Adrenal gland (tissue), 12 donors: ENCODE data around the gene RPL23. TPM values are rescaled to one million over a fixed set of nuclear protein-coding genes. Genes with fewer than 3 reads are reported as not detected.

Experiments used
- DNase-seq, 7 donors: peaks; one replicate each; pipeline ENCODE4 v3.0.0-alpha.2; 2019 to 2020
- H3K27ac ChIP-seq, 5 donors: fragments of 200-600 bp; sonication (generic) in 4 of 5; 1 replicate in 3 of 5; 2 replicates in 2 of 5; pipeline versions ENCODE4 v1.5.1 to v1.8.0; 2016 to 2020; ENCODE audit warnings: mild to moderate bottlenecking in 1 of 5
- H3K27me3 ChIP-seq: fragments of 200-600 bp; 2 replicates; pipeline ENCODE4 v1.8.0; 2021
- H3K36me3 ChIP-seq, 2 donors: fragments of 200-600 bp; replicated peaks in 1 of 2; 1 replicate in 1 of 2; 2 replicates in 1 of 2; pipeline versions ENCODE4 v1.5.1 to v1.8.0; 2018 to 2022
- H3K4me1 ChIP-seq, 2 donors: fragments of 200-600 bp; replicated peaks in 1 of 2; 1 replicate in 1 of 2; 2 replicates in 1 of 2; pipeline versions ENCODE4 v1.5.1 to v1.8.0; 2018 to 2021
- H3K4me3 ChIP-seq, 4 donors: fragments of 200-600 bp; sonication (generic) in 3 of 4; one replicate each; pipeline ENCODE4 v1.5.1; 2016 to 2018
- H3K9me3 ChIP-seq, 3 donors: fragments of 200-600 bp; sonication (generic) in 1 of 3; replicated peaks in 1 of 3; 1 replicate in 2 of 3; 2 replicates in 1 of 3; pipeline versions ENCODE4 v1.5.1 to v1.8.0; 2016 to 2021
- CTCF ChIP-seq, 6 experiments: fragments of 450-650 bp in 4 of 6; fragments of 200-600 bp in 2 of 6; sonication (generic) in 1 of 6; IDR thresholded peaks; 1 replicate in 5 of 6; 2 replicates in 1 of 6; pipeline versions ENCODE4 v1.5.1 to v1.8.0; 2016 to 2021; ENCODE audit warnings: antibody characterized with exemption in 6 of 6, mild to moderate bottlenecking in 2 of 6, moderate library complexity in 1 of 6
- POLR2A ChIP-seq, 2 donors: fragments of 450-650 bp; IDR thresholded peaks; one replicate each; pipeline ENCODE4 v1.6.1; 2017; ENCODE audit warnings: antibody characterized with exemption in 2 of 2, mild to moderate bottlenecking in 2 of 2, moderate library complexity in 1 of 2
- WGBS, 4 donors: extraction: QIAGEN DNeasy Blood & Tissue Kit in 2 of 4; methylation state at CpG; one replicate each; pipeline versions ENCODE4 v1.1.5 to v1.1.7; 2013 to 2017; 5-methylcytosine and 5-hydroxymethylcytosine counted together
- intact Hi-C, 2 donors: fragments of 100-400 bp; cut with DNase I; formaldehyde crosslinking; loops; one replicate each; pipeline versions ENCODE4 v1.14.1 to v1.15.0; 2022 to 2023
- polyA plus RNA-seq, 3 donors: library from polyadenylated mRNA; stranded (reverse); fragments of 200-250 nt in 2 of 3; fragments of 350-450 nt in 1 of 3; fragmentation: Illumina TruSeq in 1 of 3; extraction: RNeasy Lipid Tissue Mini Kit (QIAGEN cat#74804) in 1 of 3; gene quantifications; one replicate each; pipeline ENCODE4 v1.2.3, GENCODE V29; 2013 to 2014
- total RNA-seq, 9 donors: library from RNA; depleted of rRNA in 4 of 9; stranded (reverse); fragments of >200 nt in 4 of 9; fragments of 120-200 nt in 1 of 9; fragmentation: NEBNext Ultra II Directional in 1 of 9; extraction: Animal tissue kit (Norgen Biotek cat#: 25700) in 1 of 9; gene quantifications; one replicate each; pipeline versions ENCODE4 v1.1.0 to v1.2.4, GENCODE V29; 2013 to 2023
- donor health status: healthy with polysubstance abuse.
- donor health status: Bipolar disorder and iron deficiency.
- donor health status: DM: yes; HTN: yes; CAD: no.
- donor health status: DM: no; HTN: no; CAD: no.
- donor health status: DM: no; HTN: no; CAD: no.
- donor health status: DM: yes; HTN: yes; CAD: no.

RPL23 gene
- total and polyA plus RNA-seq, 12 donors, result 927 to 3,246 (median 1,454) TPM

GRCh38 chr17:38870259-38871165, 17.0 kb upstream of the RPL23 start:
- Histone ChIP-seq H3K27ac (peak overlapping the region; percentile 71 to 95 (median 89)), H3K4me1 (peaks cover 47 to 56% of the 10 kb centered on the region in 2 donors), H3K4me3 (peak overlapping the region; percentile 71 to 98 (median 92)), H3K27me3 (no peaks in the 10 kb centered on the region), H3K36me3 (no peaks in the 10 kb centered on the region), H3K9me3 (no peaks in the 10 kb centered on the region)
- WGBS, 4 donors, result 0 to 1% (median 0%) methylated on average over 20 to 50 of the region's 56 CpGs
- peak; percentile 66 to 79 (median 71) for DNase-seq
- TF ChIP-seq CTCF (IDR thresholded peaks at IDR 0.05) (no peak), POLR2A (IDR thresholded peaks at IDR 0.05) (no peak)
- intact Hi-C loops, result loop anchor here in 1 of 2 donors (10.0 kb wide), 1 partner anchor 284 kb away; the partner anchor contains the start of gene PLXDC1

- peak; percentile 95 to 97 for TF ChIP-seq POLR2A (IDR thresholded peaks at IDR 0.05)
- no peak for TF ChIP-seq CTCF (IDR thresholded peaks at IDR 0.05)
- intact Hi-C loops, result loop anchor here in 1 of 2 donors (10.0 kb wide), 1 partner anchor 285 kb away; the partner anchor contains the start of gene PLXDC1
Observed at GRCh38 chr17:38869526-38870258, 16.2 kb upstream of the RPL23 start, which contains the start of gene LASP1. Gene LASP1 (plus strand): TSS chr17:38870058. CDS start chr17:38870190, 132 bp downstream.

GRCh38 chr17:38868817-38869525, 15.4 kb upstream of the RPL23 start:
- peaks cover 31 to 41% of the 10 kb centered on the region in 2 donors for H3K4me1 ChIP-seq
- WGBS, 4 donors, result 1 to 5% (median 2%) methylated on average over 26 of the region's 26 CpGs
- H3K27ac ChIP-seq, result peak overlapping the region; percentile 71 to 95 (median 89)
- intact Hi-C loops, result no loop called here
- TF ChIP-seq POLR2A (IDR thresholded peaks at IDR 0.05) (peak in 1 of 2 donors; percentile 61), CTCF (IDR thresholded peaks at IDR 0.05) (peak in 1 of 6 experiments; percentile 11)
- H3K9me3 ChIP-seq, result no peaks in the 10 kb centered on the region
- no peaks in the 10 kb centered on the region for H3K27me3 ChIP-seq
- H3K4me3 ChIP-seq, result peak overlapping the region; percentile 66 to 98 (median 92)
- H3K36me3 ChIP-seq, result no peaks in the 10 kb centered on the region
- peak; percentile 87 to 98 (median 90) for DNase-seq

More at GRCh38 chr17:38869526-38870258, 16.2 kb upstream of the RPL23 start, which contains the start of gene LASP1:
- H3K9me3 ChIP-seq, result no peaks in the 10 kb centered on the region
- H3K4me1 ChIP-seq, result peaks cover 39 to 48% of the 10 kb centered on the region in 2 donors
- H3K4me3 ChIP-seq, result peak within 1 kb of the TSS; percentile 71 to 98 (median 92)
- peak; percentile 82 to 92 (median 87) for DNase-seq
- 0% methylated on average over 13 to 73 of the region's 73 CpGs for WGBS, 4 donors
- no peaks in the 10 kb centered on the region for H3K36me3 ChIP-seq
- H3K27me3 ChIP-seq, result no peaks in the 10 kb centered on the region
- H3K27ac ChIP-seq, result peak within 1 kb of the TSS; percentile 71 to 95 (median 89)
